ENCODE measurements around the gene DNAJC3. TPM values are rescaled to one million over a fixed set of nuclear protein-coding genes. Genes with fewer than 3 reads are reported as not detected.

The DNAJC3 gene
- total RNA-seq, 4 donors from 2014 or later: 15.7 to 21.6 (median 20.5) TPM

- Histone ChIP-seq H3K36me3 (peaks cover 4 to 50% of the 10 kb centered on the region in 2 donors), H3K4me1 (no peaks in the 10 kb centered on the region), H3K4me3 (no peak overlapping the region), H3K27ac (no peak overlapping the region), H3K9me3 (no peaks in the 10 kb centered on the region), H3K27me3 (no peaks in the 10 kb centered on the region)
- in situ Hi-C loops (cut with MboI; ENCODE audit: low sequenced_read_pairs in 4 of 4): no loop called here
- TF ChIP-seq POLR2A (IDR thresholded peaks at IDR 0.05): no peak
- TF ChIP-seq, protein P1, sequence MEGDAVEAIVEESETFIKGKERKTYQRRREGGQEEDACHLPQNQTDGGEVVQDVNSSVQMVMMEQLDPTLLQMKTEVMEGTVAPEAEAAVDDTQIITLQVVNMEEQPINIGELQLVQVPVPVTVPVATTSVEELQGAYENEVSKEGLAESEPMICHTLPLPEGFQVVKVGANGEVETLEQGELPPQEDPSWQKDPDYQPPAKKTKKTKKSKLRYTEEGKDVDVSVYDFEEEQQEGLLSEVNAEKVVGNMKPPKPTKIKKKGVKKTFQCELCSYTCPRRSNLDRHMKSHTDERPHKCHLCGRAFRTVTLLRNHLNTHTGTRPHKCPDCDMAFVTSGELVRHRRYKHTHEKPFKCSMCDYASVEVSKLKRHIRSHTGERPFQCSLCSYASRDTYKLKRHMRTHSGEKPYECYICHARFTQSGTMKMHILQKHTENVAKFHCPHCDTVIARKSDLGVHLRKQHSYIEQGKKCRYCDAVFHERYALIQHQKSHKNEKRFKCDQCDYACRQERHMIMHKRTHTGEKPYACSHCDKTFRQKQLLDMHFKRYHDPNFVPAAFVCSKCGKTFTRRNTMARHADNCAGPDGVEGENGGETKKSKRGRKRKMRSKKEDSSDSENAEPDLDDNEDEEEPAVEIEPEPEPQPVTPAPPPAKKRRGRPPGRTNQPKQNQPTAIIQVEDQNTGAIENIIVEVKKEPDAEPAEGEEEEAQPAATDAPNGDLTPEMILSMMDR (IDR thresholded peaks at IDR 0.05 in 4 of 5, conservative IDR thresholded peaks at IDR 0.05 in 1 of 5): no peak
- intact Hi-C loops (cut with DNase I; ENCODE audit: low total_unique reads): no loop called here
- DNase-seq (no peak), ATAC-seq (no peak)
Measured at GRCh38 chr13:95793781-95794180, 116.8 kb downstream of the DNAJC3 start.

DNA sequence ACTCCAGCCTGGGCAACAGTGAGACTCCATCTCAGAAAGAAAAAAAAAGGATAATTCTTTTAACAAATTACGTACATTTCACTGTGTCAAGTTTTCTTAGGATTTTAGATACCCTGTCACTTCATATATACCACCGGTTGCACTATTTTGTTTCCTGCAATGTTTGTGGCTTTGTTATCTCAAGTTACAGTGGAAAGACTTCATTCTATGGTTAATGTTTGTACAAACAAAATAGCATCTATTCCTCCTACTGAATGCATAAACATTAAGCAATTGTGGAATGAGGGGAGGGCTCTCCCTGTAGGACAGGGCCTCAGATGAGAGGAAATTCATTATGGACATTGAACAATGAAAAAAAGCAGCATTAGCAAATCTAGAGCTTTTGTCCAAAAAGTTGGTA is 120.1 kb downstream of the DNAJC3 start:
- H3K27ac ChIP-seq: no peak overlapping the region
- DNase-seq (no peak), ATAC-seq (no peak)
- intact Hi-C loops (cut with DNase I; ENCODE audit: low total_unique reads): no loop called here
- H3K9me3 ChIP-seq: no peaks in the 10 kb centered on the region
- no peak for TF ChIP-seq POLR2A (IDR thresholded peaks at IDR 0.05)
- TF ChIP-seq, protein P1 (IDR thresholded peaks at IDR 0.05 in 4 of 5, conservative IDR thresholded peaks at IDR 0.05 in 1 of 5): no peak
- no peak overlapping the region for H3K4me3 ChIP-seq
- H3K36me3 ChIP-seq: peaks cover 0 to 25% of the 10 kb centered on the region in 2 donors
- in situ Hi-C loops (cut with MboI; ENCODE audit: low sequenced_read_pairs in 4 of 4): no loop called here
- H3K4me1 ChIP-seq: no peaks in the 10 kb centered on the region
- no peaks in the 10 kb centered on the region for H3K27me3 ChIP-seq

DNA sequence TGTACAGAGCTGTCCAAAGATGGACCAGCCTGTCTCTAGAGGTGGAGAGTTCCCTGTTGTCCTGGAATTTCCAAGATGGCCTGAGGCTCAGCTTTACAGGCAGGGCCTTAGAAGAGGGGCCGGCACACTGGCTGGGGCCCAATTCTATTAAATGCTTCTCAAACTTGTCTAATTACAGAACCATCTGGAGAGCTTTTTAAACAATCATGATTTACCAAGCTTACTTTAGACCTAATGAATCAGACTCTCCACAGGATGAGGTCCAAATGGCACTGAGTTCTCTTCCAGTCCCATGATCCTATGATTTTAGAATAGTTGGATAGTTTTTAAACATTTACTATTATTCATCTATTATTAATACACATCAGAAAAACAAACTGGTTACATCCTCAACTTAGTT is 123.5 kb downstream of the DNAJC3 start:
- H3K9me3 ChIP-seq: peaks cover 0 to 5% (median 0%) of the 10 kb centered on the region in 3 donors
- intact Hi-C loops (cut with DNase I; ENCODE audit: low total_unique reads): no loop called here

GRCh38 chr13:95801825-95802224 is 124.9 kb downstream of the DNAJC3 start:
- no peak for DNase-seq
- Histone ChIP-seq H3K27me3 (no peaks in the 10 kb centered on the region), H3K27ac (no peak overlapping the region), H3K4me1 (no peaks in the 10 kb centered on the region), H3K4me3 (no peak overlapping the region), H3K36me3 (no peaks in the 10 kb centered on the region), H3K9me3 (peaks cover 0 to 5% (median 0%) of the 10 kb centered on the region in 3 donors)
- intact Hi-C loops (cut with DNase I; ENCODE audit: low total_unique reads): no loop called here
- TF ChIP-seq POLR2A (IDR thresholded peaks at IDR 0.05): no peak
- TF ChIP-seq, protein P1 (IDR thresholded peaks at IDR 0.05 in 4 of 5, conservative IDR thresholded peaks at IDR 0.05 in 1 of 5): no peak
- in situ Hi-C loops (cut with MboI; ENCODE audit: low sequenced_read_pairs in 4 of 4): no loop called here
- no peak for ATAC-seq

More for the DNA sequence above, 123.5 kb downstream of the DNAJC3 start:
- Histone ChIP-seq H3K36me3 (peaks cover 0 to 4% of the 10 kb centered on the region in 2 donors), H3K4me1 (no peaks in the 10 kb centered on the region), H3K27me3 (no peaks in the 10 kb centered on the region), H3K4me3 (no peak overlapping the region), H3K27ac (no peak overlapping the region)
- in situ Hi-C loops (cut with MboI; ENCODE audit: low sequenced_read_pairs in 4 of 4): no loop called here
- no peak for DNase-seq
- TF ChIP-seq, protein P1 (IDR thresholded peaks at IDR 0.05 in 4 of 5, conservative IDR thresholded peaks at IDR 0.05 in 1 of 5): no peak
- no peak for TF ChIP-seq POLR2A (IDR thresholded peaks at IDR 0.05)
- no peak for ATAC-seq

DNA sequence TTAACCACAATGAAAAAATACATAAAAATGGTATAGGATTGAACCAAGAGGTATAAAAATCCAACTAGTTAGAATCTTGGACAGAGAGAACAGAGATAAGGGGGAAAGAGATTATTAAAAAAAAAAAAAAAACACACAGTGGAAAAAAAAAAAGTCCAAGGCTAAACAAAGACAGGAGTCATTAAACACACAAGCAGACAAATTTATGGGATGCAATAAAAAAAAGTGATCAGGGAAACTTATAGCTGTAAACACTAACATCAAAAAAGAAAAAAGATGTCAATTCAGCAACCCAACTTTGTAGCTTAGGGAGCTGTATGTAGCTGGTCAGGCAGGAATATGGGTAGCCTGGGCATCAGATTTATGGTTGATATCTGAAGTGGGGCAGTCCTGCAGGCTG is 129.0 kb downstream of the DNAJC3 start:
- in situ Hi-C loops (cut with MboI; ENCODE audit: low sequenced_read_pairs in 4 of 4) (no loop called here), intact Hi-C loops (cut with DNase I; ENCODE audit: low total_unique reads) (no loop called here)
- DNase-seq (no peak), ATAC-seq (no peak)
- peaks cover 0 to 5% (median 0%) of the 10 kb centered on the region in 3 donors for H3K9me3 ChIP-seq
- H3K27me3 ChIP-seq: no peaks in the 10 kb centered on the region
- TF ChIP-seq, protein P1 (IDR thresholded peaks at IDR 0.05 in 4 of 5, conservative IDR thresholded peaks at IDR 0.05 in 1 of 5): no peak
- TF ChIP-seq POLR2A (IDR thresholded peaks at IDR 0.05): no peak
- no peak overlapping the region for H3K4me3 ChIP-seq
- no peaks in the 10 kb centered on the region for H3K4me1 ChIP-seq
- no peak overlapping the region for H3K27ac ChIP-seq
- no peaks in the 10 kb centered on the region for H3K36me3 ChIP-seq

Measured in gastrocnemius medialis (tissue), 4 donors.